ENCODE results near the gene TRIM28. TPM values are rescaled to one million over a fixed set of nuclear protein-coding genes. Genes with fewer than 3 reads are reported as not detected.

Gene TRIM28
- total RNA-seq, 4 donors from 2014 or later = 171 to 274 (median 196) TPM

GRCh38 chr19:58585442-58586132 lies 41.7 kb downstream of the TRIM28 start:
- no peak overlapping the region for H3K27ac ChIP-seq
- WGBS, 2 donors (ENCODE audit: low coverage in 1 of 2) = 80 to 90% methylated on average over 3 to 5 of the region's 6 CpGs

DNA sequence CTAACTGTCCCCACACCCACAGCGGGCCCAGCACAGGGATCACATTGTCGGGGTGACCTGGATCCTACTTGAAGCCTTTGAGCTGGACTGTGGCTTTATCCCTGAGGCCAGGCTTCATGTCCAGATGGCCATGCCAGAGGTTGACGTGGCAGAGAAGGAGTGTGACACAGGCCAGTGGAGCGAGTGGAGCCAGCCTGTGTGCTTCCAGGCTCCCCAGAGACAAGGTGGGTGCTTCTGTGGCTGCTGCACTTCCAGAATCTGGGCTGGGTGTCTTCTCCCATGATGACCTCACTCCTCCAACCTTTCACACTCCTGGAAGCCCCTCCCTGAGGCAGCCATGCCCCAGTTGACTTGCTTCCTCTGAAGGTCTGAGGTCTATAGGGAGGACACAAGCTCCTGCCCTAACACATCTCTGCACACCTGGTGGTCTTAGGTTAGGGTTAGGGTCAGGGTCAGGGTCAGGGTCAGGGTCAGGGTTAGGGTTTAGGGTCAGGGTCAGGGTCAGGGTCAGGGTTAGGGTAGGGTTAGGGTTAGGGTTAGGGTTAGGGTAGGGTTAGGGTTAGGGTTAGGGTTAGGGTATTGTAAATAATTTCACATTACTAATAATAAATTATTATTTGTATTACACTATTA lies 42.4 kb downstream of the TRIM28 start:
- peaks cover 0 to 34% of the 10 kb centered on the region in 2 donors for H3K36me3 ChIP-seq
- no peaks in the 10 kb centered on the region for H3K9me3 ChIP-seq
- H3K27ac ChIP-seq = no peak overlapping the region
- no peak for TF ChIP-seq EP300 (IDR thresholded peaks at IDR 0.05)
- TF ChIP-seq POLR2A (IDR thresholded peaks at IDR 0.05) = no peak
- no peak for TF ChIP-seq POLR2AphosphoS5 (IDR thresholded peaks at IDR 0.05)
- H3K27me3 ChIP-seq = no peaks in the 10 kb centered on the region
- ATAC-seq = no peak
- peaks cover 0 to 9% (median 5%) of the 10 kb centered on the region in 3 donors for H3K4me1 ChIP-seq
- WGBS, 2 donors (ENCODE audit: low coverage in 1 of 2) = no CpG with 5 or more reads among the region's 4 CpGs
- H3K4me3 ChIP-seq = no peak overlapping the region

More at GRCh38 chr19:58585442-58586132, 41.7 kb downstream of the TRIM28 start:
- peaks cover 0 to 15% (median 10%) of the 10 kb centered on the region in 3 donors for H3K4me1 ChIP-seq
- H3K9me3 ChIP-seq = no peaks in the 10 kb centered on the region
- TF ChIP-seq EP300 (IDR thresholded peaks at IDR 0.05) = no peak
- ATAC-seq = no peak
- H3K4me3 ChIP-seq = no peak overlapping the region
- H3K36me3 ChIP-seq = peaks cover 0 to 34% of the 10 kb centered on the region in 2 donors
- H3K27me3 ChIP-seq = no peaks in the 10 kb centered on the region

Small RNA genes lying within 50 kb of the gene (small RNA-seq; reads per million reads assigned to genes)
- 0 to 1.1 (median 0) reads per million in 4 donors for gene MIR6807
- 0 reads per million in 4 donors for gene RN7SL525P

Other genes starting within 250 kb of the TRIM28 start
- 10 to 100 TPM; 31.7 to 67.2 (median 41.5) TPM for gene ERVK3-1, start 238.7 kb upstream of the TRIM28 start, total RNA-seq
- 1 to 10 TPM; 2.4 to 4.8 (median 2.9) TPM for gene ZSCAN22, start 217.1 kb upstream of the TRIM28 start, total RNA-seq
- 10 to 100 TPM in 1 of 4 donors, 1 to 10 TPM in 3; 2.3 to 20.7 (median 7.5) TPM for gene A1BG, start 190.6 kb upstream of the TRIM28 start, total RNA-seq
- 1 to 10 TPM in 3 of 4 donors, under 1 TPM in 1; 0.77 to 2.2 (median 1.6) TPM for gene ZNF497, start 181.3 kb upstream of the TRIM28 start, total RNA-seq
- gene ZNF837, start 163.0 kb upstream of the TRIM28 start, total RNA-seq = 1 to 10 TPM in 3 of 4 donors, under 1 TPM in 1; 0.99 to 3.7 (median 2.4) TPM
- gene RPS5, start 156.8 kb upstream of the TRIM28 start, total RNA-seq = 1,000 to 10,000 TPM in 3 of 4 donors, 100 to 1,000 TPM in 1; 841 to 2,040 (median 1,635) TPM
- gene RNF225, start 148.4 kb upstream of the TRIM28 start, total RNA-seq = 1 to 10 TPM in 1 of 4 donors, not detected in 3; 1.5 TPM
- 10 to 100 TPM; 10.9 to 17.6 (median 12.6) TPM for gene ZNF584, start 135.4 kb upstream of the TRIM28 start, total RNA-seq
- 1 to 10 TPM; 4.1 to 8.6 (median 6.2) TPM for gene ZNF132, start 103.9 kb upstream of the TRIM28 start, total RNA-seq
- 10 to 100 TPM in 1 of 4 donors, 1 to 10 TPM in 3; 4.3 to 12.8 (median 8.6) TPM for gene ZNF324B, start 92.4 kb upstream of the TRIM28 start, total RNA-seq
- gene ZNF324, start 77.0 kb upstream of the TRIM28 start, total RNA-seq = 10 to 100 TPM; 10.3 to 20.7 (median 18.1) TPM
- gene ZNF446, start 67.7 kb upstream of the TRIM28 start, total RNA-seq = 10 to 100 TPM; 11.2 to 25.4 (median 17.5) TPM
- 1 to 10 TPM; 2.6 to 7.4 (median 5.5) TPM for gene SLC27A5, start 32.1 kb upstream of the TRIM28 start, total RNA-seq
- 10 to 100 TPM in 3 of 4 donors, 1 to 10 TPM in 1; 9.8 to 14.0 (median 13.4) TPM for gene ZBTB45, start 24.3 kb upstream of the TRIM28 start, total RNA-seq
- gene CHMP2A, start 11.0 kb downstream of the TRIM28 start, total RNA-seq = 100 to 1,000 TPM in 3 of 4 donors, 10 to 100 TPM in 1; 100.0 to 155 (median 126) TPM
- gene UBE2M, start 14.5 kb downstream of the TRIM28 start, total RNA-seq = 10 to 100 TPM; 28.1 to 43.6 (median 37.8) TPM
- 10 to 100 TPM; 13.4 to 43.7 (median 22.4) TPM for gene MZF1, start 29.3 kb downstream of the TRIM28 start, total RNA-seq